Trophoblast cell (in vitro differentiated cells and primary cell): ENCODE measurements around the gene PLEKHG4B.
A peak's percentile ranks its signal among the peaks of the same experiment; 100 is the strongest.

ENCODE experiments used
- DNase-seq, 2 donors: peaks; one replicate each; pipeline ENCODE4 v3.0.0-alpha.2; 2016
- H2AFZ ChIP-seq: 2 replicates; pipeline ENCODE4 v1.6.1; 2013; ENCODE audit warnings: low read length, moderate library complexity, mild to moderate bottlenecking; ENCODE audit not compliant: insufficient read depth, poor library complexity
- H2AK5ac ChIP-seq: 2 replicates; pipeline ENCODE4 v1.6.1; 2013; ENCODE audit warnings: mild to moderate bottlenecking, low read length
- H2BK120ac ChIP-seq: 2 replicates; pipeline ENCODE4 v1.6.1; 2013; ENCODE audit warnings: low read length, mild to moderate bottlenecking, moderate library complexity; ENCODE audit not compliant: insufficient read depth, poor library complexity
- H2BK12ac ChIP-seq: 2 replicates; pipeline ENCODE4 v1.6.1; 2013; ENCODE audit warnings: mild to moderate bottlenecking, low read length, moderate library complexity
- H2BK5ac ChIP-seq: 2 replicates; pipeline ENCODE4 v1.6.1; 2013; ENCODE audit warnings: low read length, low read depth, moderate library complexity, mild to moderate bottlenecking; ENCODE audit not compliant: poor library complexity
- H3K14ac ChIP-seq: 2 replicates; pipeline ENCODE4 v1.6.1; 2013; ENCODE audit warnings: mild to moderate bottlenecking, low read length
- H3K18ac ChIP-seq: 2 replicates; pipeline ENCODE4 v1.6.1; 2013; ENCODE audit warnings: mild to moderate bottlenecking, low read length
- H3K23ac ChIP-seq: 2 replicates; pipeline ENCODE4 v1.6.1; 2013; ENCODE audit warnings: low read length
- H3K27ac ChIP-seq: 2 replicates; pipeline ENCODE4 v1.5.1; 2013; ENCODE audit warnings: low read depth, mild to moderate bottlenecking, inconsistent platforms, low read length, moderate library complexity
- H3K27me3 ChIP-seq: 2 replicates; pipeline ENCODE4 v1.6.1; 2013; ENCODE audit warnings: inconsistent platforms, mild to moderate bottlenecking, low read length, moderate library complexity; ENCODE audit not compliant: insufficient read depth
- H3K36me3 ChIP-seq, 2 experiments: 1 replicate in 1 of 2; 2 replicates in 1 of 2; pipeline ENCODE4 v1.6.1; 2013; ENCODE audit warnings: low read length in 2 of 2, mild to moderate bottlenecking in 2 of 2, moderate library complexity in 1 of 2; ENCODE audit not compliant: insufficient read depth in 2 of 2, control insufficient read depth in 1 of 2
- H3K4ac ChIP-seq: 2 replicates; pipeline ENCODE4 v1.6.1; 2013; ENCODE audit warnings: low read depth, mild to moderate bottlenecking, low read length, moderate library complexity
- H3K4me1 ChIP-seq, 2 experiments: 1 replicate in 1 of 2; 2 replicates in 1 of 2; pipeline ENCODE4 v1.6.1; 2013; ENCODE audit warnings: low read length in 2 of 2, mild to moderate bottlenecking in 2 of 2, moderate library complexity in 1 of 2; ENCODE audit not compliant: insufficient read depth in 2 of 2, control insufficient read depth in 1 of 2
- H3K4me2 ChIP-seq: 2 replicates; pipeline ENCODE4 v1.6.1; 2013; ENCODE audit warnings: inconsistent platforms, mild to moderate bottlenecking, low read length, moderate library complexity
- H3K4me3 ChIP-seq: 2 replicates; pipeline ENCODE4 v1.5.1; 2013; ENCODE audit warnings: mild to moderate bottlenecking, low read depth, low read length, inconsistent platforms
- H3K79me1 ChIP-seq: one replicate; pipeline ENCODE4 v1.6.1; 2013; ENCODE audit warnings: low read length
- H3K79me2 ChIP-seq: 2 replicates; pipeline ENCODE4 v1.6.1; 2013; ENCODE audit warnings: low read length, mild to moderate bottlenecking; ENCODE audit not compliant: control insufficient read depth, insufficient read depth, poor library complexity
- H3K9ac ChIP-seq: 2 replicates; pipeline ENCODE4 v1.6.1; 2013; ENCODE audit warnings: mild to moderate bottlenecking, low read length
- H3K9me3 ChIP-seq: 2 replicates; pipeline ENCODE4 v1.6.1; 2013; ENCODE audit warnings: low read depth, mild to moderate bottlenecking, control low read depth, inconsistent platforms, low read length; ENCODE audit not compliant: insufficient read depth
- H4K12ac ChIP-seq: 2 replicates; pipeline ENCODE4 v1.6.1; 2013; ENCODE audit warnings: low read depth, mild to moderate bottlenecking, low read length, moderate library complexity
- H4K8ac ChIP-seq: 2 replicates; pipeline ENCODE4 v1.6.1; 2013; ENCODE audit warnings: low read depth, mild to moderate bottlenecking, low read length, moderate library complexity
- H4K91ac ChIP-seq: one replicate; pipeline ENCODE4 v1.6.1; 2013; ENCODE audit warnings: low read depth, mild to moderate bottlenecking, low read length, moderate library complexity
- WGBS: extraction: QIAGEN DNeasy Blood & Tissue Kit; methylation state at CpG from one replicate; pipeline ENCODE4 v1.1.7; 2013; ENCODE audit warnings: missing lambda C conversion rate; ENCODE audit not compliant: insufficient read length, insufficient coverage; ENCODE audit errors: extremely low coverage; 5-methylcytosine and 5-hydroxymethylcytosine counted together

The PLEKHG4B gene

GRCh38 chr5:95241-95980, 3.4 kb downstream of the PLEKHG4B start:
- no peak overlapping the region for H2AK5ac ChIP-seq
- H4K12ac ChIP-seq: no peak overlapping the region
- H3K79me1 ChIP-seq: peaks cover 21% of the 10 kb centered on the region
- H2AFZ ChIP-seq: no peak overlapping the region
- H3K4me2 ChIP-seq: no peak overlapping the region
- peak overlapping the region; percentile 44 for H3K14ac ChIP-seq
- no peak overlapping the region for H3K27ac ChIP-seq
- peaks cover 30 to 33% of the 10 kb centered on the region in 2 experiments for H3K4me1 ChIP-seq
- peaks cover 10 to 17% of the 10 kb centered on the region in 2 experiments for H3K36me3 ChIP-seq
- peaks cover 2% of the 10 kb centered on the region for H3K9me3 ChIP-seq
- H3K4ac ChIP-seq: peak overlapping the region; percentile 74
- H2BK5ac ChIP-seq: no peak overlapping the region
- H3K4me3 ChIP-seq: no peak overlapping the region
- no peak overlapping the region for H3K9ac ChIP-seq
- peaks cover 19% of the 10 kb centered on the region for H3K79me2 ChIP-seq
- no peak overlapping the region for H3K23ac ChIP-seq
- H4K8ac ChIP-seq: no peak overlapping the region
- H4K91ac ChIP-seq: peak overlapping the region; percentile 32
- H3K27me3 ChIP-seq: no peaks in the 10 kb centered on the region
- no CpG with 5 or more reads among the region's 12 CpGs for WGBS
- peak overlapping the region; percentile 56 for H3K18ac ChIP-seq
- DNase-seq: no peak
- H2BK12ac ChIP-seq: peak overlapping the region; percentile 42
- H2BK120ac ChIP-seq: no peak overlapping the region

GRCh38 chr5:96976-97660, 5.2 kb downstream of the PLEKHG4B start:
- H3K18ac ChIP-seq: no peak overlapping the region
- peak overlapping the region; percentile 67 for H3K27ac ChIP-seq
- no peak overlapping the region for H4K8ac ChIP-seq
- peaks cover 28 to 30% of the 10 kb centered on the region in 2 experiments for H3K4me1 ChIP-seq
- no peak overlapping the region for H2BK12ac ChIP-seq
- peaks cover 2% of the 10 kb centered on the region for H3K9me3 ChIP-seq
- H4K12ac ChIP-seq: no peak overlapping the region
- peaks cover 10 to 17% of the 10 kb centered on the region in 2 experiments for H3K36me3 ChIP-seq
- no CpG with 5 or more reads among the region's 17 CpGs for WGBS
- DNase-seq: peak in 1 of 2 donors; percentile 40
- no peak overlapping the region for H3K14ac ChIP-seq
- H3K27me3 ChIP-seq: no peaks in the 10 kb centered on the region
- no peak overlapping the region for H2AFZ ChIP-seq
- peak overlapping the region; percentile 56 for H3K4me2 ChIP-seq
- no peak overlapping the region for H3K9ac ChIP-seq
- peaks cover 15% of the 10 kb centered on the region for H3K79me1 ChIP-seq
- peaks cover 19% of the 10 kb centered on the region for H3K79me2 ChIP-seq
- H2BK5ac ChIP-seq: no peak overlapping the region
- no peak overlapping the region for H3K4me3 ChIP-seq
- no peak overlapping the region for H2BK120ac ChIP-seq
- H4K91ac ChIP-seq: no peak overlapping the region
- peak overlapping the region; percentile 30 for H3K4ac ChIP-seq
- no peak overlapping the region for H3K23ac ChIP-seq
- no peak overlapping the region for H2AK5ac ChIP-seq

GRCh38 chr5:99815-100214, 7.8 kb downstream of the PLEKHG4B start:
- no peak overlapping the region for H2BK120ac ChIP-seq
- WGBS: no CpG with 5 or more reads among the region's 3 CpGs
- H3K18ac ChIP-seq: no peak overlapping the region

GRCh38 chr5:102411-103043, 10.6 kb downstream of the PLEKHG4B start:
- H2AFZ ChIP-seq: no peak overlapping the region
- WGBS: no CpG with 5 or more reads among the region's 15 CpGs
- H3K9me3 ChIP-seq: no peaks in the 10 kb centered on the region

More at GRCh38 chr5:99815-100214, 7.8 kb downstream of the PLEKHG4B start:
- Histone ChIP-seq H2AFZ (no peak overlapping the region), H3K9ac (no peak overlapping the region), H2BK5ac (no peak overlapping the region), H3K23ac (no peak overlapping the region), H3K4me1 (peaks cover 23 to 28% of the 10 kb centered on the region in 2 experiments), H3K4me3 (no peak overlapping the region), H4K91ac (no peak overlapping the region), H2AK5ac (no peak overlapping the region), H3K4ac (no peak overlapping the region), H3K79me1 (no peaks in the 10 kb centered on the region), H3K27me3 (no peaks in the 10 kb centered on the region), H2BK12ac (no peak overlapping the region), H3K36me3 (peaks cover 13 to 16% of the 10 kb centered on the region in 2 experiments), H3K14ac (no peak overlapping the region), H3K9me3 (no peaks in the 10 kb centered on the region), H3K27ac (no peak overlapping the region), H4K8ac (no peak overlapping the region), H4K12ac (no peak overlapping the region), H3K4me2 (no peak overlapping the region), H3K79me2 (peaks cover 6% of the 10 kb centered on the region)
- no peak for DNase-seq

More at GRCh38 chr5:102411-103043, 10.6 kb downstream of the PLEKHG4B start:
- no peak overlapping the region for H2BK12ac ChIP-seq
- no peak overlapping the region for H4K12ac ChIP-seq
- H3K23ac ChIP-seq: no peak overlapping the region
- H4K8ac ChIP-seq: no peak overlapping the region
- no peak overlapping the region for H2BK5ac ChIP-seq
- H2BK120ac ChIP-seq: no peak overlapping the region
- H3K14ac ChIP-seq: no peak overlapping the region
- H3K27me3 ChIP-seq: no peaks in the 10 kb centered on the region
- peaks cover 17% of the 10 kb centered on the region for H3K79me2 ChIP-seq
- H3K4me2 ChIP-seq: no peak overlapping the region
- H3K79me1 ChIP-seq: peaks cover 2% of the 10 kb centered on the region
- DNase-seq: no peak
- H3K4me3 ChIP-seq: no peak overlapping the region
- H2AK5ac ChIP-seq: no peak overlapping the region
- H3K27ac ChIP-seq: no peak overlapping the region
- H3K18ac ChIP-seq: no peak overlapping the region
- H3K9ac ChIP-seq: no peak overlapping the region
- H3K36me3 ChIP-seq: peaks cover 16 to 17% of the 10 kb centered on the region in 2 experiments
- H3K4me1 ChIP-seq: peaks cover 21 to 25% of the 10 kb centered on the region in 2 experiments
- peak overlapping the region; percentile 29 for H4K91ac ChIP-seq
- peak overlapping the region; percentile 38 for H3K4ac ChIP-seq
